Astrocyte (in vitro differentiated cells and primary cell): Measurements from ENCODE around the gene PRKG2. TPM values are rescaled to one million over a fixed set of nuclear protein-coding genes. Genes with fewer than 3 reads are reported as not detected.

Experiments
- DNase-seq: peaks from one replicate; pipeline ENCODE4 v3.0.0-alpha.2; 2010; ENCODE audit warnings: low read depth
- FAIRE-seq: peaks from 2 replicates; lab custom pipeline; 2011; peaks lifted over from hg19 to GRCh38; lab: Jason Lieb, UNC
- H2AFZ ChIP-seq: 2 replicates; pipeline ENCODE4 v1.6.0; 2012; ENCODE audit warnings: low read depth, low read length, inconsistent platforms
- H3K27ac ChIP-seq: 2 replicates; pipeline ENCODE4 v1.5.1; 2011; ENCODE audit warnings: low read depth, low read length, inconsistent platforms
- H3K27me3 ChIP-seq: 2 replicates; pipeline ENCODE4 v1.6.0; 2011; ENCODE audit warnings: low read length, inconsistent platforms; ENCODE audit not compliant: insufficient read depth
- H3K36me3 ChIP-seq: 2 replicates; pipeline ENCODE4 v1.5.1; 2011; ENCODE audit warnings: low read length, inconsistent platforms; ENCODE audit not compliant: insufficient read depth
- H3K4me1 ChIP-seq: 2 replicates; pipeline ENCODE4 v1.5.1; 2011; ENCODE audit warnings: low read length, inconsistent platforms; ENCODE audit not compliant: insufficient read depth
- H3K4me2 ChIP-seq: 2 replicates; pipeline ENCODE4 v1.6.0; 2012; ENCODE audit warnings: low read length, inconsistent platforms
- H3K4me3 ChIP-seq: 2 replicates; pipeline ENCODE4 v1.5.1; 2011; ENCODE audit warnings: low read depth, mild to moderate bottlenecking, low read length, inconsistent platforms; ENCODE audit not compliant: insufficient read depth
- H3K79me2 ChIP-seq: 2 replicates; pipeline ENCODE4 v1.6.0; 2012; ENCODE audit warnings: mild to moderate bottlenecking, low read length, inconsistent platforms; ENCODE audit not compliant: insufficient read depth
- H3K9ac ChIP-seq: 2 replicates; pipeline ENCODE4 v1.6.0; 2012; ENCODE audit warnings: mild to moderate bottlenecking, low read length, inconsistent platforms
- H3K9me3 ChIP-seq: 2 replicates; pipeline ENCODE4 v1.5.1; 2012; ENCODE audit warnings: low read depth, mild to moderate bottlenecking, low read length, inconsistent platforms; ENCODE audit not compliant: insufficient read depth
- H4K20me1 ChIP-seq: 2 replicates; pipeline ENCODE4 v1.6.0; 2012; ENCODE audit warnings: low read length, inconsistent platforms; ENCODE audit not compliant: insufficient read depth
- H3K27ac Mint-ChIP-seq: one replicate; pipeline ENCODE4 v1.8.0; 2021; ENCODE audit warnings: mild to moderate bottlenecking, mixed read lengths; ENCODE audit not compliant: unreplicated experiment
- H3K27me3 Mint-ChIP-seq: one replicate; pipeline ENCODE4 v1.8.0; 2021; ENCODE audit warnings: low read depth, mixed read lengths; ENCODE audit not compliant: unreplicated experiment
- H3K36me3 Mint-ChIP-seq: one replicate; pipeline ENCODE4 v1.8.0; 2021; ENCODE audit warnings: low read depth, mixed read lengths; ENCODE audit not compliant: unreplicated experiment
- H3K4me1 Mint-ChIP-seq: one replicate; pipeline ENCODE4 v1.8.0; 2021; ENCODE audit warnings: low read depth, mixed read lengths; ENCODE audit not compliant: unreplicated experiment
- H3K4me3 Mint-ChIP-seq: one replicate; pipeline ENCODE4 v1.8.0; 2021; ENCODE audit warnings: mild to moderate bottlenecking, moderate library complexity, mixed read lengths; ENCODE audit not compliant: unreplicated experiment
- H3K9me3 Mint-ChIP-seq: one replicate; pipeline ENCODE4 v1.8.0; 2021; ENCODE audit warnings: mild to moderate bottlenecking, mixed read lengths; ENCODE audit not compliant: unreplicated experiment
- EZH2 ChIP-seq: IDR thresholded peaks from 2 replicates; pipeline ENCODE4 v1.6.1; 2012; ENCODE audit warnings: mild to moderate bottlenecking, low read length, inconsistent platforms; ENCODE audit not compliant: insufficient read depth
- total RNA-seq: library from RNA; stranded (reverse); gene quantifications from 2 replicates; pipeline ENCODE4 v1.2.1, GENCODE V29; 2021
- TF ChIP-seq, protein P1 (sequence below): IDR thresholded peaks from 2 replicates; pipeline ENCODE4 v1.5.1; 2011; ENCODE audit warnings: low read depth, mild to moderate bottlenecking, inconsistent platforms, low read length, moderate library complexity; ENCODE audit not compliant: insufficient read depth

Gene PRKG2
- total RNA-seq, 1 donor from 2014 or later, result 0.23 TPM

- H3K27ac ChIP-seq, result no peak overlapping the region
- H3K27ac Mint-ChIP-seq, result no peak overlapping the region
- no peaks in the 10 kb centered on the region for H3K9me3 ChIP-seq
- no peak overlapping the region for H3K9ac ChIP-seq
- H3K4me1 Mint-ChIP-seq, result no peaks in the 10 kb centered on the region
- no peaks in the 10 kb centered on the region for H3K79me2 ChIP-seq
- no peaks in the 10 kb centered on the region for H3K4me1 ChIP-seq
- H3K27me3 Mint-ChIP-seq, result no peaks in the 10 kb centered on the region
- H4K20me1 ChIP-seq, result no peaks in the 10 kb centered on the region
- no peak overlapping the region for H3K4me3 Mint-ChIP-seq
- H3K27me3 ChIP-seq, result no peaks in the 10 kb centered on the region
- H3K9me3 Mint-ChIP-seq, result no peaks in the 10 kb centered on the region
- FAIRE-seq, result no peak
- no peak overlapping the region for H3K4me2 ChIP-seq
- DNase-seq, result no peak
- no peak for TF ChIP-seq EZH2
- TF ChIP-seq, protein P1, sequence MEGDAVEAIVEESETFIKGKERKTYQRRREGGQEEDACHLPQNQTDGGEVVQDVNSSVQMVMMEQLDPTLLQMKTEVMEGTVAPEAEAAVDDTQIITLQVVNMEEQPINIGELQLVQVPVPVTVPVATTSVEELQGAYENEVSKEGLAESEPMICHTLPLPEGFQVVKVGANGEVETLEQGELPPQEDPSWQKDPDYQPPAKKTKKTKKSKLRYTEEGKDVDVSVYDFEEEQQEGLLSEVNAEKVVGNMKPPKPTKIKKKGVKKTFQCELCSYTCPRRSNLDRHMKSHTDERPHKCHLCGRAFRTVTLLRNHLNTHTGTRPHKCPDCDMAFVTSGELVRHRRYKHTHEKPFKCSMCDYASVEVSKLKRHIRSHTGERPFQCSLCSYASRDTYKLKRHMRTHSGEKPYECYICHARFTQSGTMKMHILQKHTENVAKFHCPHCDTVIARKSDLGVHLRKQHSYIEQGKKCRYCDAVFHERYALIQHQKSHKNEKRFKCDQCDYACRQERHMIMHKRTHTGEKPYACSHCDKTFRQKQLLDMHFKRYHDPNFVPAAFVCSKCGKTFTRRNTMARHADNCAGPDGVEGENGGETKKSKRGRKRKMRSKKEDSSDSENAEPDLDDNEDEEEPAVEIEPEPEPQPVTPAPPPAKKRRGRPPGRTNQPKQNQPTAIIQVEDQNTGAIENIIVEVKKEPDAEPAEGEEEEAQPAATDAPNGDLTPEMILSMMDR, result no peak
- H3K36me3 ChIP-seq, result no peaks in the 10 kb centered on the region
- no peak overlapping the region for H3K4me3 ChIP-seq
- no peak overlapping the region for H2AFZ ChIP-seq
- H3K36me3 Mint-ChIP-seq, result no peaks in the 10 kb centered on the region
These were observed 71.8 kb downstream of the PRKG2 start for GRCh38 chr4:81143183-81143582.

- Mint-ChIP-seq H3K9me3 (no peaks in the 10 kb centered on the region), H3K27me3 (no peaks in the 10 kb centered on the region), H3K27ac (no peak overlapping the region), H3K36me3 (no peaks in the 10 kb centered on the region), H3K4me3 (no peak overlapping the region), H3K4me1 (no peaks in the 10 kb centered on the region)
- DNase-seq, result peak; percentile 40
- TF ChIP-seq, protein P1, result no peak
- no peak for TF ChIP-seq EZH2
- H3K79me2 ChIP-seq, result no peaks in the 10 kb centered on the region
- H3K27ac ChIP-seq, result no peak overlapping the region
- H3K4me1 ChIP-seq, result no peaks in the 10 kb centered on the region
- no peak overlapping the region for H2AFZ ChIP-seq
- no peaks in the 10 kb centered on the region for H3K36me3 ChIP-seq
- no peak overlapping the region for H3K4me2 ChIP-seq
- H3K27me3 ChIP-seq, result no peaks in the 10 kb centered on the region
- H3K9me3 ChIP-seq, result no peaks in the 10 kb centered on the region
- no peak for FAIRE-seq
- H4K20me1 ChIP-seq, result no peaks in the 10 kb centered on the region
- no peak overlapping the region for H3K9ac ChIP-seq
- no peak overlapping the region for H3K4me3 ChIP-seq
These were observed 72.3 kb downstream of the PRKG2 start for GRCh38 chr4:81142744-81143143.

- H3K4me3 Mint-ChIP-seq, result no peak overlapping the region
- H3K27ac ChIP-seq, result no peak overlapping the region
- DNase-seq (no peak), FAIRE-seq (no peak)
- H3K36me3 ChIP-seq, result no peaks in the 10 kb centered on the region
- no peak overlapping the region for H3K4me3 ChIP-seq
- TF ChIP-seq, protein P1, result no peak
- no peak for TF ChIP-seq EZH2
- peaks cover 5% of the 10 kb centered on the region for H3K4me1 ChIP-seq
- no peaks in the 10 kb centered on the region for H3K4me1 Mint-ChIP-seq
- no peaks in the 10 kb centered on the region for H4K20me1 ChIP-seq
- H3K27me3 ChIP-seq, result no peaks in the 10 kb centered on the region
- H3K27ac Mint-ChIP-seq, result no peak overlapping the region
- H2AFZ ChIP-seq, result no peak overlapping the region
- no peaks in the 10 kb centered on the region for H3K79me2 ChIP-seq
- no peaks in the 10 kb centered on the region for H3K9me3 Mint-ChIP-seq
- no peak overlapping the region for H3K4me2 ChIP-seq
- H3K9me3 ChIP-seq, result no peaks in the 10 kb centered on the region
- no peaks in the 10 kb centered on the region for H3K27me3 Mint-ChIP-seq
- no peak overlapping the region for H3K9ac ChIP-seq
- no peaks in the 10 kb centered on the region for H3K36me3 Mint-ChIP-seq
These were observed 77.1 kb downstream of the PRKG2 start for GRCh38 chr4:81137894-81138293.
